ENCODE data around the gene VEZT.

GRCh38 chr12:95185072-95185471 is 32.5 kb upstream of the VEZT start:
- no peak for TF ChIP-seq CTCF (conservative IDR thresholded peaks at IDR 0.05; ENCODE audit: low read length)
- TF ChIP-seq EZH2phosphoT487 (IDR thresholded peaks at IDR 0.05; ENCODE audit: borderline replicate concordance): no peak
